Osteoblast (primary cell): ENCODE measurements around the gene SOX11. TPM values are rescaled to one million over a fixed set of nuclear protein-coding genes. Genes with fewer than 3 reads are reported as not detected.
A peak's percentile ranks its signal among the peaks of the same experiment; 100 is the strongest.

Experiments used
- DNase-seq: peaks from one replicate; pipeline ENCODE4 v3.0.0; 2011; ENCODE audit warnings: low spot score, mixed read lengths; ENCODE audit not compliant: insufficient read length; ENCODE audit errors: missing footprints
- H2AFZ ChIP-seq: 2 replicates; pipeline ENCODE4 v1.6.0; 2011; ENCODE audit warnings: mild to moderate bottlenecking, low read length
- H3K27ac ChIP-seq: 2 replicates; pipeline ENCODE4 v1.5.1; 2011; ENCODE audit warnings: mild to moderate bottlenecking, low read depth, low read length, moderate library complexity
- H3K27me3 ChIP-seq: 2 replicates; pipeline ENCODE4 v1.6.0; 2012; ENCODE audit warnings: mild to moderate bottlenecking, control low read depth, inconsistent platforms, low read length, moderate library complexity; ENCODE audit not compliant: insufficient read depth
- H3K36me3 ChIP-seq: 2 replicates; pipeline ENCODE4 v1.5.1; 2011; ENCODE audit warnings: mild to moderate bottlenecking, low read length, control low read depth, moderate library complexity; ENCODE audit not compliant: insufficient read depth
- H3K4me1 ChIP-seq: 2 replicates; pipeline ENCODE4 v1.5.1; 2011; ENCODE audit warnings: mild to moderate bottlenecking, low read length, control low read depth, moderate library complexity; ENCODE audit not compliant: insufficient read depth
- H3K4me2 ChIP-seq: 2 replicates; pipeline ENCODE4 v1.6.0; 2011; ENCODE audit warnings: mild to moderate bottlenecking, low read length; ENCODE audit not compliant: insufficient read depth
- H3K4me3 ChIP-seq: fragments of 200-600 bp; sonication (generic); 3 replicates; pipeline ENCODE4 v1.5.1; 2012; ENCODE audit warnings: mild to moderate bottlenecking, low read length, inconsistent platforms; ENCODE audit not compliant: insufficient read depth
- H3K79me2 ChIP-seq: 2 replicates; pipeline ENCODE4 v1.6.0; 2012; ENCODE audit warnings: mild to moderate bottlenecking, low read length, control low read depth, inconsistent platforms; ENCODE audit not compliant: insufficient read depth
- H3K9me3 ChIP-seq: 2 replicates; pipeline ENCODE4 v1.5.1; 2011; ENCODE audit warnings: low read depth, low read length, control low read depth
- H4K20me1 ChIP-seq: 2 replicates; pipeline ENCODE4 v1.6.0; 2012; ENCODE audit warnings: mild to moderate bottlenecking, low read length, control low read depth; ENCODE audit not compliant: insufficient read depth
- total RNA-seq: library from RNA; depleted of rRNA; stranded (reverse); fragments of >200 nt; gene quantifications from 2 replicates; pipeline ENCODE4 v1.2.3, GENCODE V29; 2012
- TF ChIP-seq, protein P1 (sequence below): IDR thresholded peaks from 2 replicates; pipeline ENCODE4 v1.5.1; 2011; ENCODE audit warnings: mild to moderate bottlenecking, low read depth, low read length, moderate library complexity; ENCODE audit errors: extremely low read depth

The SOX11 gene
- total RNA-seq, 1 donor = 0.72 TPM

- Histone ChIP-seq H3K4me3 (no peak overlapping the region), H3K4me2 (no peak overlapping the region), H2AFZ (no peak overlapping the region), H3K27ac (no peak overlapping the region), H3K4me1 (no peaks in the 10 kb centered on the region), H3K79me2 (no peaks in the 10 kb centered on the region), H3K9me3 (no peaks in the 10 kb centered on the region), H3K27me3 (no peaks in the 10 kb centered on the region), H4K20me1 (no peaks in the 10 kb centered on the region), H3K36me3 (no peaks in the 10 kb centered on the region)
- no peak for DNase-seq
- TF ChIP-seq, protein P1, sequence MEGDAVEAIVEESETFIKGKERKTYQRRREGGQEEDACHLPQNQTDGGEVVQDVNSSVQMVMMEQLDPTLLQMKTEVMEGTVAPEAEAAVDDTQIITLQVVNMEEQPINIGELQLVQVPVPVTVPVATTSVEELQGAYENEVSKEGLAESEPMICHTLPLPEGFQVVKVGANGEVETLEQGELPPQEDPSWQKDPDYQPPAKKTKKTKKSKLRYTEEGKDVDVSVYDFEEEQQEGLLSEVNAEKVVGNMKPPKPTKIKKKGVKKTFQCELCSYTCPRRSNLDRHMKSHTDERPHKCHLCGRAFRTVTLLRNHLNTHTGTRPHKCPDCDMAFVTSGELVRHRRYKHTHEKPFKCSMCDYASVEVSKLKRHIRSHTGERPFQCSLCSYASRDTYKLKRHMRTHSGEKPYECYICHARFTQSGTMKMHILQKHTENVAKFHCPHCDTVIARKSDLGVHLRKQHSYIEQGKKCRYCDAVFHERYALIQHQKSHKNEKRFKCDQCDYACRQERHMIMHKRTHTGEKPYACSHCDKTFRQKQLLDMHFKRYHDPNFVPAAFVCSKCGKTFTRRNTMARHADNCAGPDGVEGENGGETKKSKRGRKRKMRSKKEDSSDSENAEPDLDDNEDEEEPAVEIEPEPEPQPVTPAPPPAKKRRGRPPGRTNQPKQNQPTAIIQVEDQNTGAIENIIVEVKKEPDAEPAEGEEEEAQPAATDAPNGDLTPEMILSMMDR = no peak
Measured at GRCh38 chr2:5710615-5711014, 18.4 kb downstream of the SOX11 start.

DNA sequence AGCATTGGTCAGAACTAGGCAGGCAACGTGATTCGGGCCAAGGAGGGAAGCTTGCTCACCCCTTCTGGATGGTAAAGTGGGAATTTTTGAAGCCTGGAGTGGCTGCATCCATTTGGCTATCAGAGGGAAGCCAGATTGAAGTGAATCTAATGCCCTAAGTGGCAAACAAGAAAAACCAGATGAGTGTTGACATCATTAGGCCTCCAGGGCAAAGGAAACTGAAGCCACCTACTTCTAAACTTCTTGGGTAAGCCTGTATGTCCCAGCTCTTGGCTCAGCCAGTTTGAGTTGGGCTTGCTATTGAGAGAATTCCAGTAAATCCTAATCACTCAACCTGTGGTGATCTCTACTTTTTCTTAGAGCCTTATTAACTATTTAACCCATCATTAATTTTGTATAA, 20.9 kb downstream of the SOX11 start:
- Histone ChIP-seq H3K27me3 (no peaks in the 10 kb centered on the region), H2AFZ (no peak overlapping the region), H4K20me1 (no peaks in the 10 kb centered on the region), H3K27ac (no peak overlapping the region), H3K36me3 (no peaks in the 10 kb centered on the region), H3K4me1 (no peaks in the 10 kb centered on the region), H3K79me2 (no peaks in the 10 kb centered on the region), H3K4me3 (no peak overlapping the region), H3K9me3 (no peaks in the 10 kb centered on the region), H3K4me2 (no peak overlapping the region)
- TF ChIP-seq, protein P1 = no peak
- DNase-seq = peak; percentile 30

- no peaks in the 10 kb centered on the region for H3K9me3 ChIP-seq
- H3K27me3 ChIP-seq = no peaks in the 10 kb centered on the region
- no peaks in the 10 kb centered on the region for H3K79me2 ChIP-seq
- no peak overlapping the region for H3K27ac ChIP-seq
- DNase-seq = no peak
- no peak overlapping the region for H3K4me2 ChIP-seq
- TF ChIP-seq, protein P1 = no peak
- H3K4me1 ChIP-seq = no peaks in the 10 kb centered on the region
- H2AFZ ChIP-seq = no peak overlapping the region
- H4K20me1 ChIP-seq = no peaks in the 10 kb centered on the region
- no peaks in the 10 kb centered on the region for H3K36me3 ChIP-seq
- no peak overlapping the region for H3K4me3 ChIP-seq
Measured at GRCh38 chr2:5719629-5720334, 27.6 kb downstream of the SOX11 start.

DNA sequence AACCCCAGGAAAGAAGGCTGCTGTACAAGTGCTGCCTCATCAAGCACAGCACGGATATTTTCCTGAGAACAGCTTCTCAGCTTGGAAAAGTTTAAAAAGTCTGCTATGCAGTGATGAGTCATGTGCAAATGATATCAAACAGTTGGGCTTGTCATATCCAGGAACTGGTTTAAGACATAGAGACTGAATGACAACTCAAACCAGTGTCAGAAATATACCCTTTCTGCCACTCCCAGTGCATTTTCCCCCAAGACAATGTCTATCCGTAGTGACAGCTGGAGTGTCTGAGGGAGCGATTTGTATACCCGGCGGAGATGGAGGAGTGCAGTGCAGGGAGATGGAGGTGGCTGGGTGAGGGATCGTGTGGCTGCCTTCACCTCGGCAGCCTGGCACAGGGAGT, 28.2 kb downstream of the SOX11 start:
- H3K79me2 ChIP-seq = no peaks in the 10 kb centered on the region
- DNase-seq = no peak
- no peaks in the 10 kb centered on the region for H3K36me3 ChIP-seq
- H3K27ac ChIP-seq = no peak overlapping the region
- H3K9me3 ChIP-seq = no peaks in the 10 kb centered on the region
- H4K20me1 ChIP-seq = no peaks in the 10 kb centered on the region
- H2AFZ ChIP-seq = no peak overlapping the region
- no peaks in the 10 kb centered on the region for H3K4me1 ChIP-seq
- no peak overlapping the region for H3K4me2 ChIP-seq
- H3K27me3 ChIP-seq = no peaks in the 10 kb centered on the region
- no peak overlapping the region for H3K4me3 ChIP-seq
- TF ChIP-seq, protein P1 = no peak
